ENCODE data around the gene KLF5.
"Not testable (repeated sequence)": the region's sequence is repeated elsewhere in the genome, so short reads cannot be mapped to it uniquely, and the experiment has no call there.

The KLF5 gene

GRCh38 chr13:73058736-73059459 lies at the start of gene KLF5:
Gene KLF5, plus strand, starts transcription at chr13:73059005. Its CDS starts 323 bp downstream, at chr13:73059328.
- peak; percentile 90 for DNase-seq (ENCODE audit: low spot score)

GRCh38 chr13:73011751-73012150 lies 47.1 kb upstream of the KLF5 start:
- DNase-seq (ENCODE audit: low spot score): no peak

- no peak for DNase-seq (ENCODE audit: low spot score)
These were observed 43.0 kb upstream of the KLF5 start for GRCh38 chr13:73015805-73016204.

GRCh38 chr13:73018336-73018735 lies 40.5 kb upstream of the KLF5 start:
- no peak for DNase-seq (ENCODE audit: low spot score)

GRCh38 chr13:73025217-73026012 lies 33.4 kb upstream of the KLF5 start:
- DNase-seq (ENCODE audit: low spot score): no peak

GRCh38 chr13:73034901-73035300 lies 23.9 kb upstream of the KLF5 start:
- DNase-seq (ENCODE audit: low spot score): no peak

GRCh38 chr13:73035660-73036059 lies 23.1 kb upstream of the KLF5 start:
- no peak for DNase-seq (ENCODE audit: low spot score)

GRCh38 chr13:73036566-73036965 lies 22.2 kb upstream of the KLF5 start:
- no peak for DNase-seq (ENCODE audit: low spot score)

GRCh38 chr13:73038064-73038463 lies 20.7 kb upstream of the KLF5 start:
- no peak for DNase-seq (ENCODE audit: low spot score)

- DNase-seq (ENCODE audit: low spot score): no peak
These were observed 19.4 kb upstream of the KLF5 start for GRCh38 chr13:73039201-73040108.

- DNase-seq (ENCODE audit: low spot score): no peak
These were observed 18.3 kb upstream of the KLF5 start for GRCh38 chr13:73040484-73040883.

GRCh38 chr13:73040968-73041596 lies 17.7 kb upstream of the KLF5 start:
- DNase-seq (ENCODE audit: low spot score): no peak

GRCh38 chr13:73045031-73045430 lies 13.8 kb upstream of the KLF5 start:
- DNase-seq (ENCODE audit: low spot score): no peak

- not testable (repeated sequence) for DNase-seq (ENCODE audit: low spot score)
These were observed 10.2 kb upstream of the KLF5 start for GRCh38 chr13:73048615-73049014.

GRCh38 chr13:73054712-73055111 lies 4.1 kb upstream of the KLF5 start:
- DNase-seq (ENCODE audit: low spot score): no peak

GRCh38 chr13:73055813-73056564 lies 2.8 kb upstream of the KLF5 start:
- DNase-seq (ENCODE audit: low spot score): no peak

- DNase-seq (ENCODE audit: low spot score): no peak
These were observed 2.2 kb upstream of the KLF5 start for GRCh38 chr13:73056565-73056962.

- no peak for DNase-seq (ENCODE audit: low spot score)
These were observed 1.3 kb upstream of the KLF5 start for GRCh38 chr13:73057284-73058063.

GRCh38 chr13:73058064-73058313 lies 816 bp upstream of the KLF5 start:
- no peak for DNase-seq (ENCODE audit: low spot score)

- no peak for DNase-seq (ENCODE audit: low spot score)
These were observed 421 bp upstream of the KLF5 start for GRCh38 chr13:73058432-73058735.
